Esophagus squamous epithelium (tissue), 4 donors: Measurements from ENCODE around the gene FANCE.

Experiments
- CTCF ChIP-seq, 6 experiments: fragments of 450-650 bp in 4 of 6; fragments of 200-600 bp in 2 of 6; sonication (generic) in 2 of 6; IDR thresholded peaks; one replicate each; pipeline ENCODE4 v1.5.1; 2016 to 2019; ENCODE audit warnings: antibody characterized with exemption in 6 of 6, mild to moderate bottlenecking in 4 of 6, moderate library complexity in 4 of 6
- POLR2A ChIP-seq, 4 donors: fragments of 450-650 bp; IDR thresholded peaks; one replicate each; pipeline ENCODE4 v1.6.1; 2017; ENCODE audit warnings: antibody characterized with exemption in 4 of 4, mild to moderate bottlenecking in 4 of 4, moderate library complexity in 3 of 4

GRCh38 chr6:35451354-35452182, 570 bp upstream of the FANCE start:
- TF ChIP-seq CTCF (IDR thresholded peaks at IDR 0.05) = no peak
- TF ChIP-seq POLR2A (IDR thresholded peaks at IDR 0.05) = no peak
